ENCODE measurements around the gene C17orf114.

C17orf114 gene

GRCh38 chr17:4790705-4791088 lies 11.4 kb downstream of the C17orf114 start:
- Histone ChIP-seq H3K9me3 (no peaks in the 10 kb centered on the region), H3K27ac (peak overlapping the region; percentile 90), H3K36me3 (ENCODE audit: insufficient read depth in 1 of 2, low read depth in 1 of 2) (no peaks in the 10 kb centered on the region), H3K4me3 (peak overlapping the region; percentile 82), H3K27me3 (ENCODE audit: insufficient read depth in 3 of 3, low read length in 2 of 3) (peaks cover 0 to 7% (median 2%) of the 10 kb centered on the region in 3 donors), H3K4me1 (peaks cover 24% of the 10 kb centered on the region)
- intact Hi-C loops (cut with DNase I), result no loop called here
- WGBS, 3 donors, result 28 to 38% (median 37%) methylated on average over 7 of the region's 7 CpGs
- ATAC-seq (no peak), DNase-seq (peak in 1 of 2 donors; percentile 8)
- TF ChIP-seq CTCF (IDR thresholded peaks at IDR 0.05), result no peak

GRCh38 chr17:4789951-4790704 lies 12.0 kb downstream of the C17orf114 start:
- H3K9me3 ChIP-seq, result no peaks in the 10 kb centered on the region
- peak overlapping the region; percentile 90 for H3K27ac ChIP-seq
- peak; percentile 91 to 92 (median 92) for ATAC-seq
- H3K4me1 ChIP-seq, result peaks cover 26% of the 10 kb centered on the region
- H3K36me3 ChIP-seq (ENCODE audit: insufficient read depth in 1 of 2, low read depth in 1 of 2), result no peaks in the 10 kb centered on the region
- DNase-seq, result peak; percentile 86 to 93
- intact Hi-C loops (cut with DNase I), result no loop called here
- WGBS, 3 donors, result 0% methylated on average over 75 to 91 of the region's 91 CpGs
- peaks cover 0 to 12% (median 2%) of the 10 kb centered on the region in 3 donors for H3K27me3 ChIP-seq (ENCODE audit: insufficient read depth in 3 of 3, low read length in 2 of 3)
- H3K4me3 ChIP-seq, result peak overlapping the region; percentile 82
- peak; percentile 68 for TF ChIP-seq CTCF (IDR thresholded peaks at IDR 0.05)

- H3K9me3 ChIP-seq, result no peaks in the 10 kb centered on the region
- H3K27ac ChIP-seq, result peak overlapping the region; percentile 90
- H3K27me3 ChIP-seq (ENCODE audit: insufficient read depth in 3 of 3, low read length in 2 of 3), result peaks cover 0 to 18% (median 2%) of the 10 kb centered on the region in 3 donors
- H3K4me3 ChIP-seq, result peak overlapping the region; percentile 82
- intact Hi-C loops (cut with DNase I), result no loop called here
- ATAC-seq (no peak), DNase-seq (no peak)
- no peaks in the 10 kb centered on the region for H3K36me3 ChIP-seq (ENCODE audit: insufficient read depth in 1 of 2, low read depth in 1 of 2)
- 0 to 3% (median 2%) methylated on average over 5 to 25 of the region's 25 CpGs for WGBS, 3 donors
- TF ChIP-seq CTCF (IDR thresholded peaks at IDR 0.05), result no peak
- peaks cover 26% of the 10 kb centered on the region for H3K4me1 ChIP-seq
Measured at GRCh38 chr17:4789701-4789950, 12.5 kb downstream of the C17orf114 start.

GRCh38 chr17:4788807-4789700 lies 13.1 kb downstream of the C17orf114 start, which contains the start of gene GLTPD2:
Gene GLTPD2, plus strand, starts transcription at chr17:4788964. Its CDS starts 48 bp downstream, at chr17:4789012.
- Histone ChIP-seq H3K27ac (peak within 1 kb of the TSS; percentile 90), H3K9me3 (no peaks in the 10 kb centered on the region), H3K4me3 (peak within 1 kb of the TSS; percentile 82), H3K36me3 (ENCODE audit: insufficient read depth in 1 of 2, low read depth in 1 of 2) (no peaks in the 10 kb centered on the region), H3K4me1 (peaks cover 26% of the 10 kb centered on the region), H3K27me3 (ENCODE audit: insufficient read depth in 3 of 3, low read length in 2 of 3) (peaks cover 0 to 23% (median 5%) of the 10 kb centered on the region in 3 donors)
- TF ChIP-seq CTCF (IDR thresholded peaks at IDR 0.05), result no peak
- WGBS, 3 donors, result 48 to 50% (median 49%) methylated on average over 60 to 62 of the region's 62 CpGs
- intact Hi-C loops (cut with DNase I), result no loop called here
- no peak for DNase-seq
- no peak for ATAC-seq

Data from psoas muscle (tissue), 7 donors.